GM23338 (cell line): ENCODE measurements around the gene HS6ST1. TPM values are rescaled to one million over a fixed set of nuclear protein-coding genes. Genes with fewer than 3 reads are reported as not detected.

Source experiments
- ATAC-seq: fragments of 200-7000 bp; cut with Tn5 transposase; 3 replicates; pipeline ENCODE4 v1.9.1; 2020
- DNase-seq: peaks from one replicate; pipeline ENCODE4 v3.0.0-alpha.2; 2015; ENCODE audit warnings: low spot score
- H2AFZ ChIP-seq: fragments of 200-600 bp; sonication (generic); 2 replicates; pipeline ENCODE4 v1.8.0; 2016; ENCODE audit warnings: antibody characterized with exemption, mild to moderate bottlenecking, moderate library complexity
- H3F3A ChIP-seq: fragments of 200-600 bp; sonication (generic); replicated peaks from 2 replicates; pipeline ENCODE4 v1.8.0; 2017; ENCODE audit warnings: antibody characterized with exemption, mixed run types, low read depth
- H3K27ac ChIP-seq: fragments of 200-600 bp; sonication (generic); 2 replicates; pipeline ENCODE4 v1.6.1; 2016; ENCODE audit warnings: low read depth
- H3K27me3 ChIP-seq: fragments of 200-600 bp; sonication (generic); 2 replicates; pipeline ENCODE4 v1.8.0; 2016; ENCODE audit warnings: mild to moderate bottlenecking, mixed run types, moderate library complexity; ENCODE audit not compliant: insufficient read depth
- H3K36me3 ChIP-seq: fragments of 200-600 bp; sonication (generic); 2 replicates; pipeline ENCODE4 v1.8.0; 2016; ENCODE audit warnings: mild to moderate bottlenecking; ENCODE audit not compliant: insufficient read depth
- H3K4me1 ChIP-seq: fragments of 200-600 bp; sonication (generic); 2 replicates; pipeline ENCODE4 v1.8.0; 2016; ENCODE audit warnings: mild to moderate bottlenecking, moderate library complexity; ENCODE audit not compliant: insufficient read depth
- H3K4me2 ChIP-seq: fragments of 200-600 bp; sonication (generic); 2 replicates; pipeline ENCODE4 v1.7.1; 2017; ENCODE audit warnings: mixed run types
- H3K4me3 ChIP-seq: fragments of 200-600 bp; sonication (generic); 2 replicates; pipeline ENCODE4 v1.6.1; 2016; ENCODE audit warnings: mixed run types
- H3K79me2 ChIP-seq: fragments of 200-600 bp; sonication (generic); replicated peaks from 2 replicates; pipeline ENCODE4 v1.8.0; 2017; ENCODE audit warnings: mild to moderate bottlenecking; ENCODE audit not compliant: insufficient read depth
- H3K9me2 ChIP-seq: fragments of 200-600 bp; sonication (generic); 2 replicates; pipeline ENCODE4 v1.8.0; 2017; ENCODE audit not compliant: insufficient read depth
- H4K20me1 ChIP-seq: fragments of 200-600 bp; sonication (generic); replicated peaks from 2 replicates; pipeline ENCODE4 v1.8.0; 2017; ENCODE audit warnings: mild to moderate bottlenecking; ENCODE audit not compliant: insufficient read depth
- H3K27ac Mint-ChIP-seq: 2 replicates; pipeline ENCODE4 v1.8.0; 2020; ENCODE audit warnings: inconsistent platforms, mild to moderate bottlenecking, moderate library complexity, mixed read lengths
- H3K27me3 Mint-ChIP-seq: 3 replicates; pipeline ENCODE4 v1.8.0; 2022; ENCODE audit warnings: low read depth, mild to moderate bottlenecking, moderate library complexity, mixed read lengths, inconsistent platforms; ENCODE audit not compliant: insufficient read depth, poor library complexity
- H3K36me3 Mint-ChIP-seq: 3 replicates; pipeline ENCODE4 v1.8.0; 2021; ENCODE audit warnings: low read depth, mild to moderate bottlenecking, inconsistent platforms, moderate library complexity, mixed read lengths
- H3K4me1 Mint-ChIP-seq: 3 replicates; pipeline ENCODE4 v1.8.0; 2020; ENCODE audit warnings: mild to moderate bottlenecking, inconsistent platforms, mixed read lengths
- H3K4me3 Mint-ChIP-seq: 3 replicates; pipeline ENCODE4 v1.8.0; 2021; ENCODE audit warnings: moderate library complexity, mild to moderate bottlenecking, inconsistent platforms, mixed read lengths
- H3K9me3 Mint-ChIP-seq: 3 replicates; pipeline ENCODE4 v1.8.0; 2020; ENCODE audit warnings: moderate library complexity, mild to moderate bottlenecking, inconsistent platforms, mixed read lengths
- CREB1 ChIP-seq: fragments of 250-450 bp; sonication (Bioruptor Pico); IDR thresholded peaks from 2 replicates; pipeline ENCODE4 v1.5.0; 2020; ENCODE audit warnings: low read depth, mild to moderate bottlenecking, moderate library complexity
- CTCF ChIP-seq, 2 experiments: fragments of 200-600 bp in 1 of 2; sonication (generic) in 1 of 2; conservative IDR thresholded peaks; 2 replicates each; pipeline versions ENCODE4 v1.5.1 to v1.6.1; 2016 to 2017; ENCODE audit warnings: antibody characterized with exemption in 2 of 2, low read depth in 2 of 2, mild to moderate bottlenecking in 2 of 2, moderate library complexity in 1 of 2
- EZH2phosphoT487 ChIP-seq: fragments of 200-600 bp; sonication (generic); IDR thresholded peaks from one replicate; pipeline ENCODE4 v1.8.1; 2018; ENCODE audit warnings: antibody characterized with exemption; ENCODE audit not compliant: unreplicated experiment
- JUNB ChIP-seq: IDR thresholded peaks from one replicate; pipeline ENCODE4 v1.6.1; 2016; ENCODE audit warnings: antibody characterized with exemption; ENCODE audit not compliant: unreplicated experiment
- NANOG ChIP-seq: IDR thresholded peaks from 2 replicates; pipeline ENCODE4 v1.6.1; 2016; ENCODE audit warnings: antibody characterized with exemption, borderline replicate concordance
- POLR2AphosphoS5 ChIP-seq: IDR thresholded peaks from 2 replicates; pipeline ENCODE4 v1.6.1; 2016; ENCODE audit warnings: antibody characterized with exemption, low read depth
- REST ChIP-seq: IDR thresholded peaks from one replicate; pipeline ENCODE4 v1.6.1; 2018; ENCODE audit warnings: antibody characterized with exemption; ENCODE audit not compliant: unreplicated experiment
- STAT1 ChIP-seq: IDR thresholded peaks from one replicate; pipeline ENCODE4 v1.6.1; 2016; ENCODE audit warnings: antibody characterized with exemption; ENCODE audit not compliant: unreplicated experiment
- ZNF114 ChIP-seq: fragments of 250-450 bp; sonication (Bioruptor Pico); IDR thresholded peaks from 2 replicates; pipeline ENCODE4 v1.5.0; 2020; ENCODE audit warnings: mild to moderate bottlenecking, moderate library complexity
- ZNF331 ChIP-seq: fragments of 250-450 bp; sonication (Bioruptor Pico); IDR thresholded peaks from 2 replicates; pipeline ENCODE4 v1.5.0; 2020; ENCODE audit warnings: low read depth, mild to moderate bottlenecking, moderate library complexity
- ZNF462 ChIP-seq: fragments of 250-450 bp; sonication (Bioruptor Pico); IDR thresholded peaks from 2 replicates; pipeline ENCODE4 v1.5.0; 2020; ENCODE audit warnings: mild to moderate bottlenecking, moderate library complexity
- polyA plus RNA-seq: library from polyadenylated mRNA; unstranded; fragments of >200 nt; fragmentation: Nextera tagmentation; extraction: Ambion mirVana; gene quantifications from 2 replicates; pipeline ENCODE4 v1.2.1, GENCODE V29; 2016
- total RNA-seq: library from RNA; depleted of rRNA; stranded (reverse); fragments of >200 nt; shearing (Covaris generic); gene quantifications from 2 replicates; pipeline ENCODE4 v1.2.3, GENCODE V29; 2014

The HS6ST1 gene
- total and polyA plus RNA-seq, 2 experiments from 2014 or later, result 21.1 to 106 TPM

- TF ChIP-seq REST (no peak), ZNF331 (CRISPR knock-in tag) (no peak), STAT1 (no peak), POLR2AphosphoS5 (no peak), CREB1 (CRISPR knock-in tag) (no peak), ZNF114 (CRISPR knock-in tag) (no peak), NANOG (no peak), JUNB (no peak), CTCF (conservative IDR thresholded peaks at IDR 0.05; ENCODE audit: low read depth in 2 of 2) (no peak), EZH2phosphoT487 (no peak)
Measured at GRCh38 chr2:128311755-128312341, 6.8 kb downstream of the HS6ST1 start (continued).

- no peak overlapping the region for H3K4me3 Mint-ChIP-seq
- Histone ChIP-seq H3K36me3 (no peaks in the 10 kb centered on the region), H4K20me1 (peaks cover 83% of the 10 kb centered on the region), H3K4me2 (no peak overlapping the region), H2AFZ (no peak overlapping the region), H3K9me2 (no peaks in the 10 kb centered on the region), H3K79me2 (peaks cover 100% of the 10 kb centered on the region), H3F3A (no peaks in the 10 kb centered on the region), H3K4me3 (no peak overlapping the region), H3K27me3 (no peaks in the 10 kb centered on the region), H3K4me1 (peaks cover 20% of the 10 kb centered on the region), H3K27ac (no peak overlapping the region)
- no peaks in the 10 kb centered on the region for H3K9me3 Mint-ChIP-seq
- peaks cover 15% of the 10 kb centered on the region for H3K36me3 Mint-ChIP-seq
- peak overlapping the region; percentile 14; the same call in 1 of the 2 replicates for H3K27ac Mint-ChIP-seq
- peaks cover 53% of the 10 kb centered on the region for H3K4me1 Mint-ChIP-seq
- DNase-seq (no peak), ATAC-seq (no peak)
- H3K27me3 Mint-ChIP-seq, result peaks cover 6% of the 10 kb centered on the region
- TF ChIP-seq ZNF114 (CRISPR knock-in tag) (no peak), CTCF (conservative IDR thresholded peaks at IDR 0.05; ENCODE audit: low read depth in 2 of 2) (no peak), ZNF462 (CRISPR knock-in tag) (no peak)
Measured at GRCh38 chr2:128311216-128311754, 7.4 kb downstream of the HS6ST1 start.
